HG03045 (cell line): Measurements from ENCODE around the gene NR1D2.
"Not testable (repeated sequence)": the region's sequence is repeated elsewhere in the genome, so short reads cannot be mapped to it uniquely, and the experiment has no call there.

Experiments
- ATAC-seq: cut with Tn5 transposase; IDR thresholded peaks from one replicate; pipeline ENCODE4 v1.9.1; 2021; ENCODE audit warnings: mild to moderate bottlenecking, moderate library complexity; ENCODE audit not compliant: unreplicated experiment

NR1D2 gene

GRCh38 chr3:23944861-23945662 is at the start of gene NR1D2:
Gene NR1D2 (plus strand): TSS chr3:23945286. CDS start chr3:23945579, 293 bp downstream.
- ATAC-seq = peak; percentile 65

GRCh38 chr3:23900744-23901143 is 44.3 kb upstream of the NR1D2 start:
- ATAC-seq = no peak

GRCh38 chr3:23904545-23904944 is 40.5 kb upstream of the NR1D2 start:
- no peak for ATAC-seq

- no peak for ATAC-seq
Measured at GRCh38 chr3:23909341-23909740, 35.7 kb upstream of the NR1D2 start.

GRCh38 chr3:23911397-23911796 is 33.7 kb upstream of the NR1D2 start:
- no peak for ATAC-seq

- ATAC-seq = not testable (repeated sequence)
Measured at GRCh38 chr3:23912335-23912734, 32.8 kb upstream of the NR1D2 start.

GRCh38 chr3:23913182-23913581 is 31.9 kb upstream of the NR1D2 start:
- no peak for ATAC-seq

GRCh38 chr3:23913873-23914743 is 31.0 kb upstream of the NR1D2 start:
- ATAC-seq = no peak

GRCh38 chr3:23915537-23916108 is 29.5 kb upstream of the NR1D2 start:
- ATAC-seq = no peak

- ATAC-seq = peak; percentile 42
Measured at GRCh38 chr3:23916152-23916885, 28.8 kb upstream of the NR1D2 start.

GRCh38 chr3:23916886-23917678 is 28.0 kb upstream of the NR1D2 start, which contains the start of the genes NKIRAS1 and RPL15:
Gene NKIRAS1 (minus strand): TSS chr3:23916990. CDS start chr3:23910904, 6,086 bp downstream.
Gene RPL15 (plus strand): TSS chr3:23917132. CDS start chr3:23917860, 728 bp downstream.
- ATAC-seq = peak; percentile 96

- ATAC-seq = not testable (repeated sequence)
Measured at GRCh38 chr3:23917679-23918303, 27.3 kb upstream of the NR1D2 start.

- not testable (repeated sequence) for ATAC-seq
Measured at GRCh38 chr3:23918331-23918730, 26.8 kb upstream of the NR1D2 start.

GRCh38 chr3:23919628-23920027 is 25.5 kb upstream of the NR1D2 start:
- ATAC-seq = no peak

GRCh38 chr3:23920151-23920655 is 24.9 kb upstream of the NR1D2 start:
- ATAC-seq = no peak

- no peak for ATAC-seq
Measured at GRCh38 chr3:23921052-23921511, 24.0 kb upstream of the NR1D2 start.

- no peak for ATAC-seq
Measured at GRCh38 chr3:23923786-23924185, 21.3 kb upstream of the NR1D2 start.

- ATAC-seq = no peak
Measured at GRCh38 chr3:23926246-23926645, 18.8 kb upstream of the NR1D2 start.

GRCh38 chr3:23926736-23927135 is 18.4 kb upstream of the NR1D2 start:
- ATAC-seq = no peak
